Lower leg skin (tissue), 3 donors: ENCODE measurements around the gene IGSF11.

ENCODE experiments used
- POLR2A ChIP-seq, 2 donors: fragments of 450-650 bp; IDR thresholded peaks; one replicate each; pipeline ENCODE4 v1.6.1; 2016 to 2017; ENCODE audit warnings: antibody characterized with exemption in 2 of 2, mild to moderate bottlenecking in 1 of 2, moderate library complexity in 1 of 2
- TF ChIP-seq, protein P1 (sequence below), 3 donors: fragments of 450-650 bp; IDR thresholded peaks; one replicate each; pipeline ENCODE4 v1.5.1; 2016; ENCODE audit warnings: antibody characterized with exemption in 3 of 3, mild to moderate bottlenecking in 3 of 3, moderate library complexity in 2 of 3

- TF ChIP-seq, protein P1, sequence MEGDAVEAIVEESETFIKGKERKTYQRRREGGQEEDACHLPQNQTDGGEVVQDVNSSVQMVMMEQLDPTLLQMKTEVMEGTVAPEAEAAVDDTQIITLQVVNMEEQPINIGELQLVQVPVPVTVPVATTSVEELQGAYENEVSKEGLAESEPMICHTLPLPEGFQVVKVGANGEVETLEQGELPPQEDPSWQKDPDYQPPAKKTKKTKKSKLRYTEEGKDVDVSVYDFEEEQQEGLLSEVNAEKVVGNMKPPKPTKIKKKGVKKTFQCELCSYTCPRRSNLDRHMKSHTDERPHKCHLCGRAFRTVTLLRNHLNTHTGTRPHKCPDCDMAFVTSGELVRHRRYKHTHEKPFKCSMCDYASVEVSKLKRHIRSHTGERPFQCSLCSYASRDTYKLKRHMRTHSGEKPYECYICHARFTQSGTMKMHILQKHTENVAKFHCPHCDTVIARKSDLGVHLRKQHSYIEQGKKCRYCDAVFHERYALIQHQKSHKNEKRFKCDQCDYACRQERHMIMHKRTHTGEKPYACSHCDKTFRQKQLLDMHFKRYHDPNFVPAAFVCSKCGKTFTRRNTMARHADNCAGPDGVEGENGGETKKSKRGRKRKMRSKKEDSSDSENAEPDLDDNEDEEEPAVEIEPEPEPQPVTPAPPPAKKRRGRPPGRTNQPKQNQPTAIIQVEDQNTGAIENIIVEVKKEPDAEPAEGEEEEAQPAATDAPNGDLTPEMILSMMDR (IDR thresholded peaks at IDR 0.05): no peak
- TF ChIP-seq POLR2A (IDR thresholded peaks at IDR 0.05): no peak
These were observed 66.0 kb downstream of the IGSF11 start for GRCh38 chr3:118968640-118969039.
